Keratinocyte (primary cell): ENCODE results near the gene C2. TPM values are rescaled to one million over a fixed set of nuclear protein-coding genes. Genes with fewer than 3 reads are reported as not detected.
A peak's percentile ranks its signal among the peaks of the same experiment; 100 is the strongest.

Source experiments
- DNase-seq: peaks from one replicate; pipeline ENCODE4 v3.0.0-alpha.2; 2011; ENCODE audit warnings: low read depth, missing footprints, low spot score
- FAIRE-seq: peaks from 2 replicates; lab custom pipeline; 2011; peaks lifted over from hg19 to GRCh38; lab: Jason Lieb, UNC
- H2AFZ ChIP-seq: 2 replicates; pipeline ENCODE4 v1.6.0; 2012; ENCODE audit warnings: low read length, control low read depth, inconsistent platforms; ENCODE audit not compliant: control insufficient read depth
- H3K27ac ChIP-seq: 2 replicates; pipeline ENCODE4 v1.5.1; 2011; ENCODE audit warnings: low read length; ENCODE audit not compliant: control insufficient read depth, insufficient read depth
- H3K27me3 ChIP-seq: 3 replicates; pipeline ENCODE4 v1.6.0; 2011; ENCODE audit warnings: low read length; ENCODE audit not compliant: control insufficient read depth, insufficient read depth; ENCODE audit errors: extremely low read depth
- H3K36me3 ChIP-seq, 2 experiments: 2 replicates in 1 of 2; 3 replicates in 1 of 2; pipeline ENCODE4 v1.5.1; 2011; ENCODE audit warnings: low read length in 2 of 2, mild to moderate bottlenecking in 1 of 2; ENCODE audit not compliant: control insufficient read depth in 2 of 2, insufficient read depth in 2 of 2; ENCODE audit errors: extremely low read depth in 1 of 2
- H3K4me1 ChIP-seq: 3 replicates; pipeline ENCODE4 v1.5.1; 2011; ENCODE audit warnings: low read length; ENCODE audit not compliant: control insufficient read depth, insufficient read depth; ENCODE audit errors: extremely low read depth
- H3K4me2 ChIP-seq: 3 replicates; pipeline ENCODE4 v1.6.0; 2011; ENCODE audit warnings: low read depth, low read length; ENCODE audit not compliant: control insufficient read depth, insufficient read depth; ENCODE audit errors: extremely low read depth
- H3K4me3 ChIP-seq, 3 experiments: fragments of 200-600 bp in 1 of 3; sonication (generic) in 1 of 3; 2 replicates in 2 of 3; 3 replicates in 1 of 3; pipeline ENCODE4 v1.5.1; 2011 to 2016; ENCODE audit warnings: low read length in 3 of 3, mild to moderate bottlenecking in 3 of 3, control low read depth in 2 of 3, inconsistent platforms in 1 of 3, low read depth in 1 of 3, mixed read lengths in 1 of 3, mixed run types in 1 of 3, moderate library complexity in 1 of 3; ENCODE audit not compliant: control insufficient read depth in 2 of 3, insufficient read depth in 2 of 3; ENCODE audit errors: extremely low read depth in 1 of 3
- H3K79me2 ChIP-seq: 2 replicates; pipeline ENCODE4 v1.6.0; 2012; ENCODE audit warnings: low read length; ENCODE audit not compliant: control insufficient read depth, insufficient read depth
- H3K9ac ChIP-seq: 3 replicates; pipeline ENCODE4 v1.6.0; 2011; ENCODE audit warnings: low read length; ENCODE audit not compliant: control insufficient read depth, insufficient read depth; ENCODE audit errors: extremely low read depth
- H3K9me1 ChIP-seq: 3 replicates; pipeline ENCODE4 v1.6.0; 2011; ENCODE audit warnings: low read length; ENCODE audit not compliant: control insufficient read depth, insufficient read depth; ENCODE audit errors: extremely low read depth
- H3K9me3 ChIP-seq: 2 replicates; pipeline ENCODE4 v1.5.1; 2012; ENCODE audit warnings: low read depth, low read length; ENCODE audit not compliant: control insufficient read depth
- H4K20me1 ChIP-seq: 3 replicates; pipeline ENCODE4 v1.6.0; 2011; ENCODE audit warnings: low read length; ENCODE audit not compliant: control insufficient read depth, insufficient read depth; ENCODE audit errors: extremely low read depth
- CTCF ChIP-seq, 3 experiments: IDR thresholded peaks in 1 of 3; conservative IDR thresholded peaks in 1 of 3; optimal IDR thresholded peaks in 1 of 3; 2 replicates in 2 of 3; 3 replicates in 1 of 3; pipeline versions ENCODE3 to v1.5.1; 2011; ENCODE audit warnings: low read length in 3 of 3, mild to moderate bottlenecking in 3 of 3, moderate library complexity in 2 of 3, control low read depth in 1 of 3, inconsistent platforms in 1 of 3; ENCODE audit not compliant: insufficient read depth in 2 of 3; ENCODE audit errors: extremely low read depth in 1 of 3
- EZH2 ChIP-seq: IDR thresholded peaks from one replicate; pipeline ENCODE4 v1.6.1; 2012; ENCODE audit warnings: inconsistent platforms, mild to moderate bottlenecking, low read length, moderate library complexity
- dilution Hi-C: fragments of 300-500 bp; cut with MboI; formaldehyde crosslinking; loops from one replicate; pipeline ENCODE4 v1.7.0; 2020; ENCODE audit warnings: low sequenced_read_pairs; ENCODE audit not compliant: extremely low pct_ligation_motif_present
- polyA plus RNA-seq, 5 experiments: library from polyadenylated mRNA; depleted of rRNA in 3 of 5; stranded (reverse) in 3 of 5; stranded (forward) in 1 of 5; unstranded in 1 of 5; fragments of >200 nt; gene quantifications; 1 replicate in 1 of 5; 2 replicates in 3 of 5; 3 replicates in 1 of 5; pipeline versions ENCODE4 v1.2.1 to v1.2.3, GENCODE V29; 2011 to 2012; ENCODE audit warnings: missing spikeins in 2 of 5, low read depth in 1 of 5, low replicate concordance in 1 of 5

C2 gene
- polyA plus RNA-seq, 1 donor (not counting 4 experiments of a cell fraction or from before 2014, with no cell fraction given) = not detected

DNA sequence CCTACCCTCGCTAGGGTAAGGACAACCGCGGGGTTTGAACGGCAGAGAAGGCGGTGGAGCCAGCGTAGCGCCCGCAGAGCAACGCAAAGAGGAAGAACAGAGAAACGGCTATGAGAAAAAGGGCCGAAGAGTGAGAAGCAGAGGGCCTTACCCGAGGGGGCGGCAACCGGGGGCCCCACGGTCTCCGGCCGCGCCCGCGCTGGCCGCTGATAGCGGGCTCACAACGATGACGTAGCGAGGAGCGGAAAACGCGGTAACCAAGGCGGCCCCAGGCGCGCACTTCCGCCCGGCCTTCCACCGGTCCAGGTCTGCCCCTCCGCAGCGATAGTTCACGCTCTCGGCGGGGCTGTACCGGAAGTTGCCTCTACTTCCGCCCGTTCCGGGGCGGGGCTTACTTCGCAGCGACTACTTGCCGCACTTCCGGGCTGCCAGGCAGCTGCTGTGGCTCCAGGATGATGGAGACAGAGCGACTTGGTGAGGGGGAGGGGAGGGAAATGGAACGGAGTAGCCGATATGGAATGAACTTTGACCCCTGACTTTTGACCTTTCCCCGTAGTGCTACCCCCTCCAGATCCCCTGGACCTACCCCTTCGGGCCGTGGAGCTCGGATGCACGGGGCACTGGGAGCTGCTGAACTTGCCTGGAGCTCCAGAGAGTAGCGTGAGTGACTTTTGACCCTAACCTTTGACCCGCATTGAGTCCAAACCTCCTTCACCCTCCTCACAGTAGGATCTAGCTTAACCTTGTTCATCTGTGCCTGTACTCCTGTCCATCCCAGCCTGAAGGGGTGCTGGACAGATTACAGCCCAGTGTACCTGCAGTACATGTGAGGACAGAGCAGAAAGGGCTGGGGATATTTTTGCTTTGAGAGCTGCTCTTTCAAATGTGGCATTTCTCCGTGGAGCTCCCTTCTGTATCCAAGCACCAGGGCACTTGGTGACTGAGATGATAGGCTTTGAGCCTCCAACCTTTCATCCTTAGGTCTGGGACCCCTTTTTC is 31.5 kb downstream of the C2 start, which contains the start of the genes NELFE and SKIC2:
TSS of gene NELFE (minus strand) at position 231 of the 999 bp plus-strand sequence. CDS start 525 bp downstream, outside the sequence.
TSS of gene SKIC2 (plus strand) at position 435 of the 999 bp plus-strand sequence. CDS start at position 453, 18 bp downstream.
- dilution Hi-C loops = no loop called here
- H3K36me3 ChIP-seq = peaks cover 33 to 49% of the 10 kb centered on the region in 2 experiments
- DNase-seq = peak; percentile 77
- no peaks in the 10 kb centered on the region for H3K27me3 ChIP-seq
- peak within 1 kb of the TSS; percentile 90 to 99 (median 95) for H3K4me3 ChIP-seq
- H3K4me2 ChIP-seq = peak within 1 kb of the TSS; percentile 100
- H3K79me2 ChIP-seq = peaks cover 27% of the 10 kb centered on the region
- no peaks in the 10 kb centered on the region for H3K9me3 ChIP-seq
- peak within 1 kb of the TSS; percentile 96 for H2AFZ ChIP-seq
- peak; percentile 43 for FAIRE-seq
- no peaks in the 10 kb centered on the region for H4K20me1 ChIP-seq
- H3K4me1 ChIP-seq = peaks cover 15% of the 10 kb centered on the region
- no peaks in the 10 kb centered on the region for H3K9me1 ChIP-seq
- peak within 1 kb of the TSS; percentile 80 for H3K27ac ChIP-seq
- TF ChIP-seq EZH2 (no peak), CTCF (optimal IDR thresholded peaks at IDR 0.05 in 1 of 3, IDR thresholded peaks at IDR 0.05 in 1 of 3, conservative IDR thresholded peaks at IDR 0.05 in 1 of 3; ENCODE audit: extremely low read depth in 1 of 3, insufficient read depth in 2 of 3, low read length in 3 of 3) (no peak)
- H3K9ac ChIP-seq = peak within 1 kb of the TSS; percentile 92

DNA sequence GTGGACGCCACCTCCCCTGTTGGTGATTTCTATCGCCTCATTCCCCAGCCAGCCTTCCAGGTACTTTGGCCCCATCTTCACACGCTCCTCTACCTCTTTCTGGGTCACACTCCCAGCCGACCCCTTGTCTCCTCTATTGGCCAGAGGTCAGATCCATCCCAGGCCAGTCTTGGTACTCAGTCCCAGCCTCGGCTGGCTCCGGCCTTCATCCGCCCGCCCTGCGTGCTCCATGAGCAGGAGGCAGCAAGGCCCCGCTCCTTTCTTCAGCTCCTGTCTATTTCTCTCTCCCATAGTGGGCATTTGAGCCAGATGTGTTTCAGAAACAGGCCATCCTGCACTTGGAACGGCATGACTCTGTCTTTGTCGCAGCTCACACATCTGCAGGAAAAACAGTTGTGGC is 34.1 kb downstream of the C2 start:
- Histone ChIP-seq H3K9me3 (no peaks in the 10 kb centered on the region), H3K79me2 (peaks cover 27% of the 10 kb centered on the region), H3K36me3 (peaks cover 34 to 38% of the 10 kb centered on the region in 2 experiments), H3K4me3 (no peak overlapping the region), H3K9me1 (no peaks in the 10 kb centered on the region), H3K27me3 (no peaks in the 10 kb centered on the region), H3K27ac (no peak overlapping the region), H4K20me1 (no peaks in the 10 kb centered on the region), H3K4me1 (peaks cover 15% of the 10 kb centered on the region), H2AFZ (no peak overlapping the region), H3K9ac (no peak overlapping the region), H3K4me2 (no peak overlapping the region)
- TF ChIP-seq EZH2 (no peak), CTCF (optimal IDR thresholded peaks at IDR 0.05 in 1 of 3, IDR thresholded peaks at IDR 0.05 in 1 of 3, conservative IDR thresholded peaks at IDR 0.05 in 1 of 3; ENCODE audit: extremely low read depth in 1 of 3, insufficient read depth in 2 of 3, low read length in 3 of 3) (no peak)
- no peak for DNase-seq
- FAIRE-seq = no peak
- dilution Hi-C loops = no loop called here
